CD14-positive monocyte (primary cell): ENCODE results near the gene SIK3. TPM values are rescaled to one million over a fixed set of nuclear protein-coding genes. Genes with fewer than 3 reads are reported as not detected.

Source experiments
- DNase-seq, 3 donors: peaks; one replicate each; pipeline ENCODE4 v3.0.0-alpha.2; 2011 to 2022
- H2AFZ ChIP-seq: 2 replicates; pipeline ENCODE4 v1.6.0; 2012; ENCODE audit warnings: mild to moderate bottlenecking, low read depth, low read length, inconsistent platforms; ENCODE audit not compliant: insufficient read depth, poor library complexity, severe bottlenecking
- H3K27ac ChIP-seq, 2 donors: 1 replicate in 1 of 2; 2 replicates in 1 of 2; pipeline ENCODE4 v1.5.1; 2012 to 2013; ENCODE audit warnings: low read length in 2 of 2, control low read depth in 1 of 2, inconsistent platforms in 1 of 2, low read depth in 1 of 2, mild to moderate bottlenecking in 1 of 2
- H3K27me3 ChIP-seq, 2 donors: one replicate each; pipeline versions ENCODE4 v1.6.0 to v1.6.1; 2011 to 2013; ENCODE audit warnings: low read length in 2 of 2; ENCODE audit not compliant: control insufficient read depth in 2 of 2, insufficient read depth in 2 of 2
- H3K36me3 ChIP-seq, 2 donors: replicated peaks in 1 of 2; 1 replicate in 1 of 2; 2 replicates in 1 of 2; pipeline versions ENCODE4 v1.5.1 to v1.6.1; 2012 to 2013; ENCODE audit warnings: low read length in 2 of 2, control low read depth in 1 of 2, inconsistent platforms in 1 of 2, mild to moderate bottlenecking in 1 of 2; ENCODE audit not compliant: insufficient read depth in 2 of 2, control insufficient read depth in 1 of 2
- H3K4me1 ChIP-seq, 2 donors: 1 replicate in 1 of 2; 2 replicates in 1 of 2; pipeline versions ENCODE4 v1.5.1 to v1.6.1; 2012 to 2013; ENCODE audit warnings: low read length in 2 of 2, control low read depth in 1 of 2, inconsistent platforms in 1 of 2, mild to moderate bottlenecking in 1 of 2, moderate library complexity in 1 of 2; ENCODE audit not compliant: insufficient read depth in 2 of 2, control insufficient read depth in 1 of 2
- H3K4me2 ChIP-seq: replicated peaks from 2 replicates; pipeline ENCODE3; 2012; ENCODE audit warnings: low read length, moderate library complexity, mild to moderate bottlenecking; ENCODE audit not compliant: poor library complexity, severe bottlenecking; ENCODE audit errors: extremely low read depth
- H3K4me3 ChIP-seq, 3 experiments: fragments of 200-600 bp in 1 of 3; sonication (generic) in 1 of 3; replicated peaks in 1 of 3; 1 replicate in 2 of 3; 2 replicates in 1 of 3; pipeline ENCODE4 v1.5.1; 2011 to 2013; ENCODE audit warnings: low read length in 3 of 3, mild to moderate bottlenecking in 3 of 3, control low read depth in 2 of 3, low read depth in 2 of 3, inconsistent platforms in 1 of 3, moderate library complexity in 1 of 3
- H3K79me2 ChIP-seq: 2 replicates; pipeline ENCODE4 v1.6.0; 2012; ENCODE audit warnings: mild to moderate bottlenecking, control low read depth, inconsistent platforms, low read length, moderate library complexity; ENCODE audit not compliant: insufficient read depth
- H3K9ac ChIP-seq: 2 replicates; pipeline ENCODE4 v1.6.0; 2017; ENCODE audit warnings: low read length, mild to moderate bottlenecking; ENCODE audit not compliant: insufficient read depth, poor library complexity, severe bottlenecking
- H3K9me3 ChIP-seq, 2 donors: replicated peaks in 1 of 2; 1 replicate in 1 of 2; 2 replicates in 1 of 2; pipeline versions ENCODE4 v1.5.1 to v1.6.1; 2012 to 2013; ENCODE audit warnings: low read length in 2 of 2, control low read depth in 1 of 2; ENCODE audit not compliant: control insufficient read depth in 1 of 2, insufficient read depth in 1 of 2
- H4K20me1 ChIP-seq: 2 replicates; pipeline ENCODE4 v1.6.0; 2012; ENCODE audit warnings: mild to moderate bottlenecking, low read length, control low read depth, moderate library complexity; ENCODE audit not compliant: insufficient read depth
- H3K27ac Mint-ChIP-seq, 7 donors: one replicate each; pipeline ENCODE4 v1.8.0; 2020; ENCODE audit warnings: mild to moderate bottlenecking in 7 of 7, mixed read lengths in 7 of 7, moderate library complexity in 6 of 7, inconsistent platforms in 2 of 7
- H3K27me3 Mint-ChIP-seq, 3 donors: one replicate each; pipeline ENCODE4 v1.8.0; 2021 to 2022; ENCODE audit warnings: low read depth in 3 of 3, mild to moderate bottlenecking in 3 of 3, mixed read lengths in 3 of 3, moderate library complexity in 3 of 3, inconsistent platforms in 1 of 3
- H3K36me3 Mint-ChIP-seq, 2 donors: one replicate each; pipeline ENCODE4 v1.8.0; 2020; ENCODE audit warnings: mixed read lengths in 2 of 2, inconsistent platforms in 1 of 2, mild to moderate bottlenecking in 1 of 2
- H3K4me1 Mint-ChIP-seq: one replicate; pipeline ENCODE4 v1.8.0; 2020; ENCODE audit warnings: mild to moderate bottlenecking, mixed read lengths
- H3K4me3 Mint-ChIP-seq, 2 donors: one replicate each; pipeline ENCODE4 v1.8.0; 2020; ENCODE audit warnings: mild to moderate bottlenecking in 2 of 2, mixed read lengths in 2 of 2, moderate library complexity in 1 of 2
- H3K9me3 Mint-ChIP-seq, 7 donors: one replicate each; pipeline ENCODE4 v1.8.0; 2020 to 2022; ENCODE audit warnings: mixed read lengths in 7 of 7, mild to moderate bottlenecking in 6 of 7, moderate library complexity in 6 of 7, inconsistent platforms in 2 of 7
- WGBS: methylation state at CpG from one replicate; pipeline ENCODE4 v1.1.5; 2013; ENCODE audit warnings: missing lambda C conversion rate; ENCODE audit not compliant: insufficient coverage; 5-methylcytosine and 5-hydroxymethylcytosine counted together
- intact Hi-C, 2 donors: fragments of 100-400 bp; cut with micrococcal nuclease; formaldehyde crosslinking; loops; one replicate each; pipeline versions ENCODE4 v1.15.0 to v1.15.1; 2023
- polyA plus RNA-seq, 3 donors: library from polyadenylated mRNA; depleted of rRNA in 1 of 3; unstranded in 2 of 3; stranded (reverse) in 1 of 3; fragments of 300-500 nt in 2 of 3; fragments of >200 nt in 1 of 3; fragmentation: Illumina TruSeq in 2 of 3; gene quantifications; 1 replicate in 2 of 3; 2 replicates in 1 of 3; pipeline ENCODE4 v1.2.3, GENCODE V29; 2012 to 2021
- TF ChIP-seq, protein P1 (sequence below): fragments of 200-600 bp; IDR thresholded peaks from one replicate; pipeline ENCODE4 v1.8.0; 2022; ENCODE audit warnings: antibody characterized with exemption, mild to moderate bottlenecking

SIK3 gene
- polyA plus RNA-seq, 3 donors, result 18.3 to 142 (median 20.0) TPM

GRCh38 chr11:116843661-116844060, 254.6 kb downstream of the SIK3 start:
- no peaks in the 10 kb centered on the region for H3K4me1 Mint-ChIP-seq
- TF ChIP-seq, protein P1, sequence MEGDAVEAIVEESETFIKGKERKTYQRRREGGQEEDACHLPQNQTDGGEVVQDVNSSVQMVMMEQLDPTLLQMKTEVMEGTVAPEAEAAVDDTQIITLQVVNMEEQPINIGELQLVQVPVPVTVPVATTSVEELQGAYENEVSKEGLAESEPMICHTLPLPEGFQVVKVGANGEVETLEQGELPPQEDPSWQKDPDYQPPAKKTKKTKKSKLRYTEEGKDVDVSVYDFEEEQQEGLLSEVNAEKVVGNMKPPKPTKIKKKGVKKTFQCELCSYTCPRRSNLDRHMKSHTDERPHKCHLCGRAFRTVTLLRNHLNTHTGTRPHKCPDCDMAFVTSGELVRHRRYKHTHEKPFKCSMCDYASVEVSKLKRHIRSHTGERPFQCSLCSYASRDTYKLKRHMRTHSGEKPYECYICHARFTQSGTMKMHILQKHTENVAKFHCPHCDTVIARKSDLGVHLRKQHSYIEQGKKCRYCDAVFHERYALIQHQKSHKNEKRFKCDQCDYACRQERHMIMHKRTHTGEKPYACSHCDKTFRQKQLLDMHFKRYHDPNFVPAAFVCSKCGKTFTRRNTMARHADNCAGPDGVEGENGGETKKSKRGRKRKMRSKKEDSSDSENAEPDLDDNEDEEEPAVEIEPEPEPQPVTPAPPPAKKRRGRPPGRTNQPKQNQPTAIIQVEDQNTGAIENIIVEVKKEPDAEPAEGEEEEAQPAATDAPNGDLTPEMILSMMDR, result no peak
- H3K36me3 Mint-ChIP-seq, result peaks cover 51 to 54% of the 10 kb centered on the region in 2 donors
- Histone ChIP-seq H3K27me3 (no peaks in the 10 kb centered on the region), H3K36me3 (peaks cover 48 to 56% of the 10 kb centered on the region in 2 donors), H3K27ac (no peak overlapping the region), H3K9me3 (no peaks in the 10 kb centered on the region), H2AFZ (no peak overlapping the region), H3K4me2 (no peak overlapping the region), H3K9ac (no peak overlapping the region), H3K79me2 (no peaks in the 10 kb centered on the region), H3K4me1 (no peaks in the 10 kb centered on the region), H4K20me1 (peaks cover 9% of the 10 kb centered on the region), H3K4me3 (no peak overlapping the region)
- no peak for DNase-seq
- H3K27me3 Mint-ChIP-seq, result no peaks in the 10 kb centered on the region
- peaks cover 0 to 3% (median 0%) of the 10 kb centered on the region in 7 donors for H3K9me3 Mint-ChIP-seq
- intact Hi-C loops, result no loop called here
- peak overlapping the region in 2 of 7 donors; percentile 25 to 68 for H3K27ac Mint-ChIP-seq
- H3K4me3 Mint-ChIP-seq, result no peak overlapping the region
- WGBS, result 100% methylated on average over 6 of the region's 9 CpGs

- Histone ChIP-seq H3K79me2 (no peaks in the 10 kb centered on the region), H4K20me1 (peaks cover 9% of the 10 kb centered on the region), H3K27ac (no peak overlapping the region), H3K36me3 (peaks cover 44 to 49% of the 10 kb centered on the region in 2 donors), H3K4me2 (no peak overlapping the region), H3K9ac (no peak overlapping the region), H3K9me3 (no peaks in the 10 kb centered on the region), H2AFZ (no peak overlapping the region), H3K27me3 (no peaks in the 10 kb centered on the region), H3K4me3 (no peak overlapping the region), H3K4me1 (no peaks in the 10 kb centered on the region)
- intact Hi-C loops, result no loop called here
- TF ChIP-seq, protein P1, result no peak
- Mint-ChIP-seq H3K9me3 (peaks cover 0 to 3% (median 0%) of the 10 kb centered on the region in 7 donors), H3K4me3 (no peak overlapping the region), H3K36me3 (peaks cover 46 to 47% of the 10 kb centered on the region in 2 donors), H3K4me1 (no peaks in the 10 kb centered on the region), H3K27me3 (no peaks in the 10 kb centered on the region), H3K27ac (no peak overlapping the region)
- no peak for DNase-seq
- 94% methylated on average over 4 of the region's 4 CpGs for WGBS
These were observed 255.3 kb downstream of the SIK3 start for GRCh38 chr11:116842909-116843308.
